IPS-18c (cell line): Measurements from ENCODE around the gene C16orf86.

Source experiments
- H3K4me3 ChIP-seq: 2 replicates; pipeline ENCODE4 v1.7.0; 2013; ENCODE audit warnings: low read depth, mild to moderate bottlenecking, low read length, moderate library complexity; ENCODE audit not compliant: insufficient read depth
- H3K9me3 ChIP-seq: one replicate; pipeline ENCODE4 v1.6.1; 2013; ENCODE audit warnings: mild to moderate bottlenecking, low read length, moderate library complexity; ENCODE audit not compliant: control insufficient read depth, insufficient read depth

C16orf86 gene, protein sequence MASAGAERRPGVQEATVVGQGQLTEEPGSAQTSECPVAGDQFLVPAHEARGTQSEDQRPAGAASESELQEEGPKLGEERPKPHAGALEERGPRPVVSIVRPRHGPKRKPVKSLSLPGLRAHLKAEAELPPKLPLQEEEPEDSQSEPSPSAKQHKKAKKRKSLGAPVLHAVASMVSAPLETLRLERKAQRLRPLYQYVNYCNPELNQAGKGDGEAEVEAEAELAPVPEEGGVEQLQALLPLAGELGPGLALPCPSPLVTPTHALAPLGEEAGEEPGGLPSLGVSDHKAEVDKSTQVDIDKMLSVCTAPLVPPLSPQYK

DNA sequence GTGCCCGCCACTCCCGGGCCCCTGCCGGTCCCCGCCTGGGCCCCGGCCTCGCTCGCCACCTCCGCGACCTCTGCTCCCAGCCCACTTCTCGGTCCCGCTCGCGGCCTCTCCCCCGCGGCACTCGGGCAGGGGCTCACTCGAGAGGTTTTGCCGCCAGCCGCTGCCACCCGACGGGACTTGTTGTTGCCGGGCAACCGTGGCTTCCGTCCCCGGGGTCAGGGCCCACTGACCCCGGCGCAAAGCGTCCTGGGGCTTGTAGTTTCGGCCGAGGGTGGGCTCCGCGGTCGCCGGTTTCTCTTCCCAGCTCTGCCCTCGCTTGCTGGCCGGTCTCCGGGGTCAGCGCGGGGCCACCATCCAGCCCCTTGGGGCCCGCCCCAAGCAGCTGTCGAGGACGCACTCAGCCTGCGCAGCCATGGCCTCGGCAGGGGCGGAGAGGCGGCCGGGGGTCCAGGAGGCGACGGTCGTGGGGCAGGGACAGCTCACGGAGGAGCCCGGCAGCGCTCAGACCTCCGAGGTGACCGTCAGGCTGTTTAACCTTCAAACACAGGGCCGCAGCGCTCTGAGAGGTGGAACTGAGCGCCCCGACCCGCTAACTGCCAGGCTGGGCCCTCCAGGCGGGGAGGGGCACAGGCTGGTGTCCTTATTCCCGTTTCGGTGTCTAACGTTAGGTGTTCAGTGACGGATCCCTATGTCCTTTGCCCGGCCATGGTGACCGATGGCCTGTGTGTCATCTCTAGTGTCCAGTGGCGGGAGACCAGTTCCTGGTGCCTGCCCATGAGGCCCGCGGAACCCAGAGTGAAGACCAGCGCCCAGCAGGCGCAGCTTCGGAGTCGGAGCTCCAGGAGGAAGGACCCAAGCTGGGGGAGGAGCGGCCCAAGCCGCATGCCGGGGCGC lies at the start of gene C16orf86, which contains the start of gene ENKD1:
Gene C16orf86, plus strand, starts transcription at position 256 of the 894 bp plus-strand sequence. Its CDS starts 157 bp downstream, at position 413.
Gene ENKD1, minus strand, starts transcription at position 192 of the 894 bp plus-strand sequence. CDS start 308 bp downstream, outside the sequence.
- Histone ChIP-seq H3K9me3 (no peaks in the 10 kb centered on the region), H3K4me3 (peak within 1 kb of the TSS; percentile 87)

DNA sequence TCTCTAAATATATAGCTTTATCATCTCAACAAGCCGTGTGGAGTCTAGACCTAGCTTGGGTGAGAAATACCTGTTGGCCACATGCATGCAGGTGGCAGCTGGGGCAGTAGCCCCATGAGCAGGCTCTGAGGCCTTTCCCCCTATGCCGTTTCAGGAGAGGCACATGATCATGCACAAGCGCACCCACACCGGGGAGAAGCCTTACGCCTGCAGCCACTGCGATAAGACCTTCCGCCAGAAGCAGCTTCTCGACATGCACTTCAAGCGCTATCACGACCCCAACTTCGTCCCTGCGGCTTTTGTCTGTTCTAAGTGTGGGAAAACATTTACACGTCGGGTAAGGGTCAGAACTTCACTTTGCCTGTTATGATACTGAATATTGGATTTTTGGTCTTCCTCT lies 38.4 kb upstream of the C16orf86 start:
- H3K9me3 ChIP-seq = no peaks in the 10 kb centered on the region
- no peak overlapping the region for H3K4me3 ChIP-seq

DNA sequence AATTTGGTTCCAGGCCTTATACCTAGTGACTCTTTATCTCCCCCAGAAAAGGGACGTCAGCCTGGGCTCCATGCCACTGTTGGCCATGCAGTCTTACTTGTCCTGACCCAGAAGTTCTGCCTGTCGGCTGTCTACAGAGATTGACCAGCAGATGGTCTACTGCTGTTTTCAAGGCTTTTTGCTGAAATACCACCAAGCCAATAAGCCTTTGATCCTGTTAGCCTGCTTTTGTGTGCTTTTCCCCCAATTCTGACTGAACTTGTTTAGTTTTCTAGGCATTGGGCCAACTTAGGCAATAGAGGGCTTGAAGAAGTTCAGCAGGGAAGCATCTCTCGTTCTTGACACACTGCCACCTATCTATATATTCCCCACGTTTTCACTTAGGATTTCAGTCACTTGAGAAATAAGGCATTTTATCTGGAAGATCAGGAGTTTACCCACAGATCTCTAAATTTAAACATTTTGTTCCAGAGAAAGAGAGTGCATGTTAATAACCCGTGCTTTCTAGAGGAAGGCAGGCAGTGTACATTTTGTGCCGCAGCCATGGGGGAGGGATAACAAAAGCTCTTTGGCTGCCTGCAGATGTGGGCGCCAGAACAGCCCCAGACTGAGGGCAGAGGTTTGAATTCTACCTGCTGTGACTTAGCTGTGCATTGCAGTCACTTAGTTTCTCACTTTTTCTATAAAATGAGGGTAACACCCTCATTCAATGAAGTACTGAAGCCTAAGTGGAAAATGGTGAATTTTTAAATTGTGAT lies 34.0 kb upstream of the C16orf86 start:
- Histone ChIP-seq H3K4me3 (no peak overlapping the region), H3K9me3 (no peaks in the 10 kb centered on the region)

DNA sequence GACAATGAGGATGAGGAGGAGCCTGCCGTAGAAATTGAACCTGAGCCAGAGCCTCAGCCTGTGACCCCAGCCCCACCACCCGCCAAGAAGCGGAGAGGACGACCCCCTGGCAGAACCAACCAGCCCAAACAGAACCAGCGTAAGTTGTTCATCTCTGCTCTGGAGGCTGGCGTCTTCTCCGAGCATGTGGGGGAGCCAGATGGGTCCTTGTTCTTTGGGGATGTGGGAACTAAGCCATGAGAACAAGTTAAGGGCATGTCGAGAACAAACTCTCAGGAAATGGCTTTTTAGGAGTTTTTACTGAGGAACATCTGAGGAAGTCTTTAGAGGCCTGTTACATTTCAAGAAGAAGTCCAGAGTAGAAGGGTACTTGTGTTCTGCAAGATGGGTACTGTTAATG lies 29.9 kb upstream of the C16orf86 start:
- H3K9me3 ChIP-seq = no peaks in the 10 kb centered on the region
- no peak overlapping the region for H3K4me3 ChIP-seq

DNA sequence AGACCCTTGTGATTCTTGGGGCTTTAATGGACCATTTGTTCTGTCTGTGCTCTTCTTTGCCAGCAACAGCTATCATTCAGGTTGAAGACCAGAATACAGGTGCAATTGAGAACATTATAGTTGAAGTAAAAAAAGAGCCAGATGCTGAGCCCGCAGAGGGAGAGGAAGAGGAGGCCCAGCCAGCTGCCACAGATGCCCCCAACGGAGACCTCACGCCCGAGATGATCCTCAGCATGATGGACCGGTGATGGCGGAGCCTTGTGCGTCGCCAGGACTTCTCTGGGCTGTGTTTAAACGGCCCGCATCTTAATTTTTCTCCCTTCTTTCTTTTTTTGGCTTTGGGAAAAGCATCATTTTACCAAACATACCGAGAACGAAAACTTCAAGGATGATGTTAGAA lies 29.0 kb upstream of the C16orf86 start:
- no peaks in the 10 kb centered on the region for H3K9me3 ChIP-seq

DNA sequence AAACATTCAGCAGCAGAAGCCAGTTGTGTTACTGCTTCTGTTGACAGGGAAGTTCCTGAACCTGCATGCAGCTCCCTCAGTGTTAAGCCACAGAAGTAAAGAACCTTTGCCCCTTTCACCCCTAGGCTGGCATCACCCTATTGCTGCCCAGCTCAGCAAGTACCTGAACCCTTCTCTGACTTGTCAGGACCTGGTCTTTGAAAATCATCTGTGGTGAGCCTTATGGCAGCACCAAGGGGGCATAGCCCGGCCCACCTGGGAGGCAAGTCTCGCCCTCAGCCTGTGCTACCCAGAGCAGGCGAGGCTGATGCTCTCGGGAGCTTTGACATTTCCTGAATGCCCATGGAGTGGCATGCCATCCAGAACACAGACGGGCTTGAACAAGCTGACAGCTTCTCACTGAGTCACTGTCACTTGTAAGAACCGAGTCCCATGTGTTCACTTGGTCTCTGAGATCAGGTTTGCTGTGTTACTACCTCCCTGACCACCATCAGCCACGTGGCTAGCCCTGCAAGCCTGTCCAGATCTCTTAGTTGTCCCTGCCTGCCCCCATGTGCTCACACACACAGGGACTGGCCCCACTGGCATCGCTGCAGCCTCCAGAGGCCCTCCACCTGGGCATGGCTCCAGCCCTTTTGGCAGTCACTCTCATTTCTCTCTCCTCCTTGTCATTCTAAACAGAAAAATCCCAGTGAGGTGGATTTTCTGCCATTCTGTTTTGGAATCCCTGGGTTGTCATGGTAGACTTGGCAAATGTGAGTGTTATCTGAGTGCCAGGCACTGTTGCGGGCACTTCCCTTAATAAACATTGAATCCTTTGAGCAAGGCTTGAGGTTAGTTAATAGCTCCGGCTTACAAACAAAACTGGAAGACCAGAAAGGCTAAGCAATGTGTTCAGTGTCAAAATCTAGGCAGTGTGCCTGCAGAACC lies 24.6 kb upstream of the C16orf86 start:
- Histone ChIP-seq H3K9me3 (no peaks in the 10 kb centered on the region), H3K4me3 (no peak overlapping the region)

More for the DNA sequence above, 29.0 kb upstream of the C16orf86 start:
- H3K4me3 ChIP-seq = no peak overlapping the region

DNA sequence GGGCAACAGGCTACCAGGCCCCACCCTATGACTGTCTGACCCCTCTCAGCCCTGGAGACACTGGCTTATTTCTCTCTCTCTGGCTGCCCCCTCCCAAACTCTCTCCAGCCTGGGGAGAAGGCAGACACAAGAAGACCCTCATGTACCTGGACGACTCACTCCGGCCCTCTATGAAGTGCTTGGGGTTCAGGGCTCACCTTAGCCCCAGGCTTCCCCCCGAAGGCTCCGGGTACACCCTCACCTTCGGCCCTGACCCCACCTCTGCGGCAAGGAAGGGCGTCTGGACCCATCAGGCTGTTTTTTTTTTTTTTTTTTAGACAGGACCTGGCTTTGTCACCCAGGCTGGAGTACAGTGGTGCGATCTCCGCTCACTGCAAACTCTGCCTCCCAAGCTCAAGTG lies 22.6 kb upstream of the C16orf86 start:
- Histone ChIP-seq H3K9me3 (no peaks in the 10 kb centered on the region), H3K4me3 (no peak overlapping the region)

DNA sequence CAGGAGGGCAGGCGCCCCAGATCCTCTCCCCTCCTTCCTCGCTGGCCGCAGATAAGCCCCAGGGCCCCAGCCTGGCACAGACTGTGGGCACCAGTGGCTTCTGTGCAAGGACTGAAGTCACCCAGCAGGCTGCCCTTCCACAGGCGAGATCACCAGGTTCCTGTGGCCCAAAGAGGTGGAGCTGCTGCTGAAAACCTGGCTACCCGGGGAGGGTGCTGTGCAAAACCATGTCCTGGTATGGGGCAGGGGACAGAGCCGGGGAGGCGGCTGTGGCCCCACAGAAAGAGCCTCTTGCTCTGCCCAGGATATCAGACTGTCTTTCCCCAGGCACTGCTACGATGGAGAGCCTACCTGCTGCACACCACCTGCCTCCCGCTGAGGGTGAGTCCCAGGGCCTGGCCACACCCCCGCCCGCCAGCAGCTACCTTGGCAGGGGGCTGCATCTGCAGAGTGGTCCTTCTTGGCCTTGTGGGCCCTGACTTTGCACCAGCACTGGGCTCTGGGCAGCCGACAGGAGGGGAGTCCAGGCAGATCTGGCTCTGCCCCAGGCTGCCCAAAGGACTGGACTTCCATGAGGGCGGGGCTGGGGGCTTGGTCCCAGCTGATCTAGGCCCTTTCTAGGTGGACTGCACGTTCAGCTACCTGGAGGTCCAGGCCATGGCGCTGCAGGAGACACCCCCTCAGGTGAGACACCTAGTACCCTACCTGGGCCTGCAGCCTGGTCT lies 21.1 kb upstream of the C16orf86 start:
- Histone ChIP-seq H3K4me3 (peak overlapping the region; percentile 61), H3K9me3 (no peaks in the 10 kb centered on the region)

DNA sequence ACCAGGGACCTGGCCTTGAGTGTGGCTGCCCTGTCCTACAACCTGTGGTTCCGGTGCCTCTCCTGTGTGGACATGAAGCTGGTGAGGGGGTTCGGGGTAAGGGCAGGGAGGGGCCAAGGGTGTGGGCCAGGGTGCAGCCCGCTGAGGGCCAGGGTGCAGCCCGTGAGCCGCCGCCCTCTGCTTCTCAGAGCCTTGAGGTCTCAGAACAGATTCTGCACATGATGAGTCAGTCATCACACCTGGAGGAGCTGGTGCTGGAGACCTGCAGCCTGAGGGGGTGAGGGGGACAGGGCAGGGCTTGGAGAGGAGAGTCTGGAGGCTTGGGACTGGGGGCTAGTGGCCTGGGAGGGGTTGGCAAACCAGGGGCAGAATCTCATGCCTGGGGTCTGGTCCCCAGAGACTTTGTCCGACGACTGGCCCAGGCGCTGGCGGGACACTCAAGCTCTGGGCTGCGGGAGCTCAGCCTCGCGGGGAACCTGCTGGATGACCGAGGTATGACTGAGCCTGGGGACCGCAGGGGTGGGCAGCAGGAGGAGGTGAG lies 19.4 kb upstream of the C16orf86 start:
- H3K9me3 ChIP-seq = no peaks in the 10 kb centered on the region
- no peak overlapping the region for H3K4me3 ChIP-seq

DNA sequence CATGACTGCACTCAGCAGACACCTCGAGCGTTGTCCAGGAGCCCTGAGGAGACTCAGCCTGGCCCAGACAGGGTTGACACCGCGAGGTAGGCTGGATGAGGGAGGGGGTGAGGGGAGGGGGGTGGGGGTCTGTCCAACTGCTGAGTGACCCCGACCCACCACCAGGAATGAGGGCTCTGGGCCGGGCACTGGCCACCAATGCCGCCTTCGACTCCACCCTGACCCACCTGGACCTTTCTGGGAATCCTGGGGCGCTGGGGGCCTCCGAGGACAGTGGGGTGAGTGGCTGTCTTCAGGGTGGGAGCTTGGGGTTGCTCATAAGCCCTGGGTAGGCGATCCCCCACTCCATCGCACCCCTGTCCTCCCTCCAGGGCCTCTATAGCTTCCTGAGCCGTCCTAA lies 18.9 kb upstream of the C16orf86 start:
- no peak overlapping the region for H3K4me3 ChIP-seq
- H3K9me3 ChIP-seq = no peaks in the 10 kb centered on the region

DNA sequence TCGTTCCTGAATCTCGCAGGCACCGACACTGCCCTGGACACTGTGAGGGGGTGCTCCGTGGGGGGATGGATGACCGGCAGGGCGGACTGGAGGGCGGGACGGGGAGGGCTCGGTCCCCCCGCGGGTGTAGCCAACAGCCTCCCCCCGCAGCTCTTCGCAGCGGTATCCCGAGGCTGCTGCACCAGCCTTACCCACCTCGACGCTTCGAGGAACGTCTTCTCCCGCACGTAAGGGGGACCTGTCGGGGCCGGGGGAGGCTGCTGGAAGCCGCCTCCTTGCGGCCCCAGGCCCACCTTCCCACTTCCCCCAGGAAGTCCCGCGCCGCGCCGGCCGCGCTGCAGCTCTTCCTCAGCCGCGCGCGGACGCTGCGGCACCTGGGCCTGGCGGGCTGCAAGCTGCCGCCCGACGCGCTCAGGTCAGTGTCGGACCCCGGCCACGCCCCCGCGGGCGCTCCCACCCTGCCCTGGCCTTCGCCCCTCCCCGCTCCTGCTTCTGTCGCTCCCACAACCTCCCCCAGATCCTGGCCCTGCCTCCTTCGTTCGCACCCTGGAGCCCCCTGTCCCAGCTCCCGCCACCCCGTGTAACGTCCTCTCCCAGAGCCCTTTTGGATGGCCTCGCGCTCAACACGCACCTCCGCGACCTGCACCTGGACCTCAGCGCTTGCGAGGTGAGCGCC lies 18.4 kb upstream of the C16orf86 start:
- no peak overlapping the region for H3K4me3 ChIP-seq

DNA sequence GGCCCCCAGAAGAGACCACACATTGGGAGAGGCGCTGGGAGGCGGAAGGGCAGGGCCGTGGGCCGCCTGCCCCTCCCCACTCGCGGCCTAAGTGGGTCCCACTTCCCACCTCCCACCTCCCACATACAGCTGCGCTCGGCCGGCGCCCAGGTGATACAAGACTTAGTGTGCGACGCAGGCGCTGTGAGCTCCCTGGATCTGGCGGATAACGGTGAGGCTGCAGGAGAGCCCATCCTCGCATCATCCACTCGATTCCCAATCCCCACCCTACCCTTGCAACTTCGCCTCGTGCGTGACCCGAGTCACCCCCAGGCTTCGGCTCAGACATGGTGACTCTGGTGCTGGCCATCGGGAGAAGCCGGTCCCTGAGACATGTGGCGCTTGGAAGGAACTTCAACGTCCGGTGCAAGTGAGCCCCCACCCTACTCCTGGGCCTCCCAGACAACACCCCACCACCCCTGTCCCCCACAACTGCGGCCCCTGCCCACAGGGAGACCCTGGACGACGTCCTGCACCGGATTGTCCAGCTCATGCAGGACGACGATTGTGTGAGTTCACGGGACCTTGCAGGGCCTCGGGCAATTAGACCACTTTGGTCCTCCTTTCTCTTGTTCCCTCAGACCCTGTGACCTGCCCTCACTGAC lies 17.7 kb upstream of the C16orf86 start:
- no peaks in the 10 kb centered on the region for H3K9me3 ChIP-seq
- H3K4me3 ChIP-seq = no peak overlapping the region

More for the DNA sequence above, 18.4 kb upstream of the C16orf86 start:
- H3K9me3 ChIP-seq = no peaks in the 10 kb centered on the region

DNA sequence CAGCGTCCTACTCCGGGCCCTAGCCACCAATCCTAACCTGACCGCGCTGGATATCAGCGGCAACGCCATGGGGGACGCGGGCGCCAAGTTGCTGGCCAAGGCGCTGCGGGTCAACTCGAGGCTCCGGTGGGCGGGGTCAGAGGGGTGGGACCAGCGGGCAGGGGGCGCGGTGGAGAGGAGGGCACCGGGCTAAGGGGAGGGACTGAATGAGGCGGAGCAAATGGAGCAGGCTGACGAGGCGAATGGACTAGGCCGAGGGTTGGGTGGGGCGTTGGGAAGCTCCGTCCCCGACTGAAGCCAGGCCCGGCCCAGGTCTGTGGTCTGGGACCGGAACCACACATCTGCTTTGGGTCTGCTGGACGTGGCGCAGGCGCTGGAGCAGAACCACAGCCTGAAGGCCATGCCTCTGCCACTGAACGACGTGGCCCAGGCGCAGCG lies 17.1 kb upstream of the C16orf86 start:
- H3K4me3 ChIP-seq = no peak overlapping the region
- H3K9me3 ChIP-seq = no peaks in the 10 kb centered on the region

DNA sequence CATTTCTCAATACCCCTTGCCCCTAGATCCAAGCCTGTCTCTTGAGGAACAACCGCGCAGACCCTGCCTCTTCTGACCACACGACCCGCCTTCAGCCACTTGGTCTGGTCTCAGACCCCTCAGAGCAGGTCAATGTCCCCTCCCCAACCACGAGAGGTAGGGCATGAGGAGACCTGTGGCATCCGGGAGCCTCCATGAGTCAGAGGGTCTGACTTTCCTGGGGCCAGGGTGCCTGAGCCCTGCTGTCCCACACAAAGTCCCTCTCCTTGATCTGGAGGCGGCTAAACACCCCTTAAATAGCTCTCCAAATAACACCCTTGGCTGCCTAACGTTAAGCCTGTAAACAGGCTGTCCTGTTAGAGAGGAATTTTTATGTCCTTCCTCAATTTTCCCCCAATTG lies 16.6 kb upstream of the C16orf86 start:
- Histone ChIP-seq H3K9me3 (no peaks in the 10 kb centered on the region), H3K4me3 (no peak overlapping the region)

DNA sequence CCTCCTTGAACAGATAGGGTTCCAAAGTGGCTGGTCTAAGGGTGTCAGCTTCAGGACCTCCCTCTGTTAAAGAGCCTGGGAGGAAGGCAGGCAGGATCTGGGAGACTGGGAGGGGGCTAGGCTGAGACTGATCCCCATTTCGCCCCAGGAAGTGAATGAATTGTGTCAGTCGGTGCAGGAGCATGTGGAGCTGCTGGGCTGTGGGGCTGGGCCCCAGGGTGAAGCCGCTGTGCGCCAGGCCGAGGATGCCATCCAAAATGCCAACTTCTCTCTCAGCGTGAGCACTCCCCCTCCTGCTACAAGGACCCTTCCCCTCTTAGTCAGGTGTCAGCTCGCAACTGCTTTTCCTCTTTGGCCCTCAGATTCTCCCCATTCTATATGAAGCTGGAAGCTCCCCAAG lies 15.6 kb upstream of the C16orf86 start:
- no peaks in the 10 kb centered on the region for H3K9me3 ChIP-seq
- no peak overlapping the region for H3K4me3 ChIP-seq
